HG02885 (cell line): ENCODE results near the gene KDM4B.
A peak's percentile ranks its signal among the peaks of the same experiment; 100 is the strongest.

Source experiments
- ATAC-seq: cut with Tn5 transposase; IDR thresholded peaks from one replicate; pipeline ENCODE4 v1.9.1; 2021; ENCODE audit warnings: mild to moderate bottlenecking; ENCODE audit not compliant: unreplicated experiment, poor library complexity

The KDM4B gene

DNA sequence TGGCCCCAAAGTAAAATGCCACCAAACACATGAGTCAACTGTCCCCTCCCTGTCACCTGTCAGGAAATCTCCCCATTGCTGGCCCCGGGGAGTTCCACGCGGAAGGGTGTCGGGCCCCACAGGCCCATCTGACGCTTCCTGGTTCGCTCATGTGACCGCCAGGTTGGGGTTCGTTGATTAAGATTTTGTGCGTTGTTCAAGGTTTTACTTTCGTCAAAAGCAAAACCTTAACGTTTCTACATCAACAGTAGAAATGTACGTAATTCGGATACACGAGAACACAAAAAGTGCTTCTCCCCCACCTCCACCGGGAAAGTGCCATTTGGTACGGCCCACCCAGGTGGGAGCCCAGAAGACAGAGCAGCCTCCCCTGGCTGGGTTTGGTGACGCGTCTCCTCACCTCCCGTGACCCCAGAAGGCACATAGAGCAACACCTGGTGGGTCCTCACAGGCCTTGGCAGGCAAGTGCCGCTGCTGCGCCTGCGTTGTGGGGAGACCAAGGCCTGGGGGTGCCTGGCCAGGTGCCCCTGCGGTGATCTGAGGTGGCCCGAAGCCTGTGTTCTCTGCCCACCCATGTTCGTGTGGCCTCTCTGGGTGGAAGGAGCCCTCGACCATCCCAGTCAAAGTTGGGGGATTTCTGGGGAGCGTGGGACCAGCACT is 161.6 kb downstream of the KDM4B start:
- ATAC-seq = peak; percentile 34

- ATAC-seq = peak; percentile 51
These were observed 162.2 kb downstream of the KDM4B start for GRCh38 chr19:5131031-5131505.

- peak; percentile 10 for ATAC-seq
These were observed 162.7 kb downstream of the KDM4B start for GRCh38 chr19:5131506-5132205.

- ATAC-seq = no peak
These were observed 163.3 kb downstream of the KDM4B start for GRCh38 chr19:5132206-5132560.

DNA sequence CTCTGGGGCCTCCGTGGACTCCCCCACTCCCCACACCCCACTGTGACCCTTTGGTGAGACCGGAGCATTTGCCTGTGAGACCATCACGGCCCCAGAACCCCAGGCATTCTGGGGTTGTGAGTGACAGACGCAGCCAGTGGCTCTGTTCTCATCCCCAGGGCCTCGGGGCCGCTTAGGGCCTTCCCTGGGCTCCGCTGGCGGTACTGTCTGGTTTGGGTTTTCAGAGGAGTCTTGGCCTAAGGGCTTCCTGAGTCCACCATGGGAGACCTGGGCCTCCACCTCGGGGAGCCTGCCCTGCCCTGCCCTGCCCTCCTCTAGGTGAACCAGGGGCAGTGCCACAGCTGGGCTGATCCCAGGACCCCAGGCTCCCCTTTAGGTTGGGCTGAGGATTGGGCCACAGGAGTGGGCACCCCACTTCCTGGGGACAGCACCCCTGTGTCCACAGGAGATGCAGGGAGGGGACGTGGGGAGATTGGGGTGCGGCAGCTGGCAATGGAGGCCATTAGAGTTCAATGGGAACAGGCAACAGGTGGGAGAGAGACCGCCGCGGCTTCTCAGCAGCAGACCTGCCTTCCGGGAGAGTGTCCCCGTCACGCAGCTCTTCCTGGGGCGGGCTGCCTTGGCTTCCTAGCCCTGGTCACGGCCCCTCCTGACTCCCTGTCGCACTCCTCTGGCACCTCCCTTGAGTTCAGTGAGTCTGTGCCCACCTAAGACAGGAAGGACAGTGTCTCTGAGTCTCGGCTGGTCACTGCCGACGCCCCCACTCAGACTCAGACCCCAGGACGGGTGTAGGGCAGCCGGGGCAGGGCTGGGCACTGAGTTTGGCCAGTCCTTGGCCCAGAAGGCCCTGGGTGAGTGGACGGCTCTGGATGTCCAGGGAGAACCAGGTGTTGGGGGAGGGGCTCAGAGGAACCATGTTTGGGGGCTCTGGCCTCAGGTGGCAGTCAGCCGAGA is 164.1 kb downstream of the KDM4B start:
- ATAC-seq = no peak

- ATAC-seq = no peak
These were observed 165.2 kb downstream of the KDM4B start for GRCh38 chr19:5133986-5134595.

DNA sequence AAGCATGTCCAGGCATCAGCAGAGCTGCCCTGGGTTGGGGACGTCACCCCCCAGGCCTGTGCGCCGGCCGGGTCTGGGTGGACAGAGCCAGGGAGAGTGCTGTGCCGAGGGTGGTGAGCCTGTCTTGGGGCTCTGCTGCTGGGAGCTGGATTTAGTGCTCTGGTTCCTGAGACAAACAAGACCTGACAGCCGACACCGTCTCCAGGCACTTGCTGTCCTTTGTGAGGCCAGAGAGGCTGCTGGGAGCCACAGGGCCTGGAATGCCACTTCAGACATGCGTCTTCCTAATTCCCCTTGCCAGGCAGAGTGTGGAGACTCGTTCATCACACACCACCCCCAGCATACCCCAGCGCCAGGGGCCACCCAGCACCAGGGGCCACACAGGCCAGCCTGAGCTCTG is 165.8 kb downstream of the KDM4B start:
- no peak for ATAC-seq

GRCh38 chr19:5136073-5136855 is 167.4 kb downstream of the KDM4B start:
- ATAC-seq = no peak

DNA sequence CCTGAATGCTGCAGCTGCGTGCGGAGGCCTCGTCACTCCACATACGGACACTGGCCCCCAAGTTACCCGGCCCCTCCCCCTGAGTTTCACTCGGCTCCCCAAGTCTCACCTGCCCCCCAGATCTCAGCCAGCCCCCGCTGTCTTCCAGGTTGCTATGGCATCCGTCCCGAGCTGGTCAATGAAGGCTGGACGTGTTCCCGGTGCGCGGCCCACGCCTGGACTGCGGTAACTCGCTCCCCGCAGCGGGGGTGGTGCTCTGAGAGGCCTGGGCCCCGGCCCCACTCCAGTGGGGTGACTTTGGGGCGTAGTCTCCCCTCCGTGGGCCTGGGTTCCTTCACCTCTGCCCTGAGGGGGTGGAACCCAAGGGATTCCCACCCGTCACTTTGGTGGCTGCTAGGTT is 168.2 kb downstream of the KDM4B start:
- ATAC-seq = no peak

- no peak for ATAC-seq
These were observed 168.7 kb downstream of the KDM4B start for GRCh38 chr19:5137571-5138124.

GRCh38 chr19:5138606-5139582 is 170.0 kb downstream of the KDM4B start:
- ATAC-seq = peak; percentile 60

GRCh38 chr19:5139583-5140325 is 170.8 kb downstream of the KDM4B start:
- no peak for ATAC-seq

- ATAC-seq = no peak
These were observed 172.4 kb downstream of the KDM4B start for GRCh38 chr19:5141129-5141849.

- ATAC-seq = no peak
These were observed 173.2 kb downstream of the KDM4B start for GRCh38 chr19:5141850-5142724.

DNA sequence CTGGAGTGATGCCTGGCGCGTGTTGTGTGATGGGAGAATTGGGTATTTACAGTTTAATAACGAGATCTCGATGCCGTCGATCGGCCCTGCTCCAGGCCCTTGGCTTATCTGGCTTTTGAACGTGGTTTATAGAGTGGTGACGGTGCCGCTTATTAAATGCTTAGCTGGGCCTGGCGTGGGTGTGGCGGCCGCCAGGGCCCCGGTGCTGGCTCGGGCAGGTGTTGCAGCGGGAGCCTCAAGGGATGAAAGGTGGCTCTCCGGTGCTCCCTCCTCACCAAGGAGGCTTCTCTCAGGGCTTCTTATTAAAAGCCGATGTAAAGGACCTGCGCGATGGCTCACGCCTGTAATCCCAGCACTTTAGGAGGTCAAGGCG is 173.8 kb downstream of the KDM4B start:
- no peak for ATAC-seq
